Effector memory CD4-positive, alpha-beta T cell (primary cell): ENCODE measurements around the gene SORCS1.

Experiments
- DNase-seq, 3 donors: peaks; one replicate each; pipeline ENCODE4 v3.0.0-alpha.2; 2020
- H3K27ac ChIP-seq: 2 replicates; pipeline ENCODE4 v1.7.0; 2013; ENCODE audit warnings: mild to moderate bottlenecking, low read length, moderate library complexity; ENCODE audit not compliant: insufficient read depth, poor library complexity, severe bottlenecking
- H3K27me3 ChIP-seq: replicated peaks from 2 replicates; pipeline ENCODE4 v1.7.0; 2013; ENCODE audit warnings: mild to moderate bottlenecking, low read length; ENCODE audit not compliant: insufficient read depth, control insufficient read depth, poor library complexity, severe bottlenecking
- H3K36me3 ChIP-seq: 2 replicates; pipeline ENCODE4 v1.7.0; 2013; ENCODE audit warnings: mild to moderate bottlenecking, low read length, moderate library complexity; ENCODE audit not compliant: control insufficient read depth, insufficient read depth
- H3K4me1 ChIP-seq: 2 replicates; pipeline ENCODE4 v1.7.0; 2013; ENCODE audit warnings: low read length, mild to moderate bottlenecking; ENCODE audit not compliant: control insufficient read depth, insufficient read depth, poor library complexity, severe bottlenecking
- H3K4me3 ChIP-seq: 2 replicates; pipeline ENCODE4 v1.7.0; 2013; ENCODE audit warnings: low read length, low read depth, mild to moderate bottlenecking; ENCODE audit not compliant: insufficient read depth, poor library complexity, severe bottlenecking
- H3K9me3 ChIP-seq: 2 replicates; pipeline ENCODE4 v1.7.0; 2013; ENCODE audit warnings: mild to moderate bottlenecking, low read length, moderate library complexity; ENCODE audit not compliant: control insufficient read depth

SORCS1 gene

GRCh38 chr10:106637873-106638272 is 526.6 kb downstream of the SORCS1 start:
- Histone ChIP-seq H3K27me3 (no peaks in the 10 kb centered on the region), H3K36me3 (no peaks in the 10 kb centered on the region), H3K4me1 (no peaks in the 10 kb centered on the region), H3K27ac (no peak overlapping the region), H3K9me3 (no peaks in the 10 kb centered on the region), H3K4me3 (no peak overlapping the region)
- DNase-seq: no peak

- Histone ChIP-seq H3K4me3 (no peak overlapping the region), H3K36me3 (no peaks in the 10 kb centered on the region), H3K27ac (no peak overlapping the region), H3K4me1 (no peaks in the 10 kb centered on the region), H3K27me3 (no peaks in the 10 kb centered on the region), H3K9me3 (no peaks in the 10 kb centered on the region)
- no peak for DNase-seq
Observed at GRCh38 chr10:106636766-106637491, 527.6 kb downstream of the SORCS1 start.

DNA sequence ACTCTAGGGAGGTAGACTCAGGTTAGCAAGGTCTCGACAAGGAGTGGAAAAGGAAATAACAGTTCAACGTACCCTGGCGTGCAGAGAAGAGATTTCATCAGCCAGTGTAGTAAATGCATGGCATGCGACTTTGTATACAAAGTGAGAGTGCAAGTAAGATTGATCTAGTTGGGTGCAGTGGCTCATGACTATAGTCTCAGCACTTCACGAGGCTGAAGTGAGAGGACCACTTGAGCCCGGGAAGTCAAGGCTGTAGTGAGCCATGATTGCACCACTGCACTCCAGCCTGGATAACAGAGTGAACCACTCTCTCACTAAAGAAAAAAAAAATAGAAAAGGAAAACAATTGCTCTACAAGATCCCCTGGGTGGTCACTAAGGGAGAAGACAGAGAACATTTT is 528.6 kb downstream of the SORCS1 start:
- no peak for DNase-seq

GRCh38 chr10:106631016-106631702 is 533.3 kb downstream of the SORCS1 start:
- Histone ChIP-seq H3K4me3 (no peak overlapping the region), H3K4me1 (no peaks in the 10 kb centered on the region), H3K9me3 (no peaks in the 10 kb centered on the region), H3K27me3 (no peaks in the 10 kb centered on the region), H3K36me3 (no peaks in the 10 kb centered on the region), H3K27ac (no peak overlapping the region)
- no peak for DNase-seq

More for the DNA sequence above, 528.6 kb downstream of the SORCS1 start:
- Histone ChIP-seq H3K27ac (no peak overlapping the region), H3K27me3 (no peaks in the 10 kb centered on the region), H3K4me3 (no peak overlapping the region), H3K36me3 (no peaks in the 10 kb centered on the region), H3K4me1 (no peaks in the 10 kb centered on the region), H3K9me3 (no peaks in the 10 kb centered on the region)

DNA sequence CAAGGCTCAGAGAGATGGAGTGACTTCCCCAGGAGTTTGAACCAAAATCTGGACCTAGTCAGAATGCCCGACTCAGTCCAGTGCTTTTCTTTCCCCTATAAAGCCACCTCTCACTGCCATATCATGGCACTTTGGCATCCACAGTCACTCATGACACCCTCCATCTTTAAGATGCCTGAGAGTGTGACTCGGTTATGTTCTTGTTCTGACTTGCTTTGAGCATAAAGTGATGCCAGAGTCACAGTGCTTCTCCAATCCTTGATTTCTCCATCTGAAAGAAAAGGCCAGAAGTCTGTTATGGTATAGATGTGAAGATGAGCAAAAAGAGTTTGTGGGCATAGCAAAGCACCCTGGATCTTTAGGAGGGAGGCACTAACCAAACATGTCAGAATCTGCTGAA is 538.1 kb downstream of the SORCS1 start:
- Histone ChIP-seq H3K9me3 (no peaks in the 10 kb centered on the region), H3K4me1 (no peaks in the 10 kb centered on the region), H3K36me3 (no peaks in the 10 kb centered on the region), H3K27ac (no peak overlapping the region), H3K27me3 (no peaks in the 10 kb centered on the region), H3K4me3 (no peak overlapping the region)
- no peak for DNase-seq

DNA sequence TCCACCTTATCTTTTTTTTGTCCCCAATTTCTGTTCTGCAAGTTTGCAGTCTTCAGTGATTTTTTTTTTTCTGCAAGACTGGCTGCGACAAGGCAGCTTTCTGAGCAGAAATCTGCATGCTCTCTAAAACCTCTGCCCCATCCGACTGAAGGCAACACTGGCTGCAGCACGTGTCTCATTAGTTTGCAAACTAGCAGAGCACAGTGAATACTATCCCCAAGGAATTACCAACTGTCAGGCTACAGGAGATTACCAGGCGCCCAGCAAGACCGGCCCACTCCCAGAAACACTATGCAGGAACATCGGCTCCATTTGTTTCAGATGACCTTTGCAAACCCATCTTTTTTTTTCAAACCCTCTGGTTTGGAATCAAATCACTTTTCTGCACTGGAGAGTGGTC is 538.8 kb downstream of the SORCS1 start:
- no peaks in the 10 kb centered on the region for H3K36me3 ChIP-seq
- H3K27me3 ChIP-seq: no peaks in the 10 kb centered on the region
- no peaks in the 10 kb centered on the region for H3K9me3 ChIP-seq
- no peak for DNase-seq
- no peak overlapping the region for H3K4me3 ChIP-seq
- H3K4me1 ChIP-seq: no peaks in the 10 kb centered on the region
- no peak overlapping the region for H3K27ac ChIP-seq

GRCh38 chr10:106619346-106619745 is 545.2 kb downstream of the SORCS1 start:
- Histone ChIP-seq H3K27ac (no peak overlapping the region), H3K4me3 (no peak overlapping the region), H3K36me3 (no peaks in the 10 kb centered on the region), H3K27me3 (no peaks in the 10 kb centered on the region), H3K9me3 (no peaks in the 10 kb centered on the region), H3K4me1 (no peaks in the 10 kb centered on the region)
- no peak for DNase-seq

DNA sequence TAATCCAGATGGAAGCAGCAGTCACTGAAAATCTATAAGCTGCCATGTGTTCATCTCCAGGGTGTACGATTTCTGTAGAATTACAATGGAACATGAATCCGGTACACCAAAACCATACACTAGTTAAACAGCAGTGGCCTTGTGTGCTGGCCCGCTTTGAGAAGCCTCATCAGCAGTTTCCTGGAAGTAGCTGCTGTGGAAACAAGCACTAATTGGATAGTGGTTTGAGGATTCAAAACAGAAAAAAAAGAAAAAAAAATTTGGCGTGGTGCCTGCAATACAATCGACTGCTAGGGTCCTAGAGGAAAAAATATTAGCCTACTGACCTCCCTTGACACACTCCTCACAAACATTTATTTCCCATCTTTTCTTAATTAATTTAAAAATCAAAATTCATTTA is 545.9 kb downstream of the SORCS1 start:
- Histone ChIP-seq H3K27ac (no peak overlapping the region), H3K4me3 (no peak overlapping the region), H3K9me3 (no peaks in the 10 kb centered on the region), H3K36me3 (no peaks in the 10 kb centered on the region), H3K27me3 (no peaks in the 10 kb centered on the region), H3K4me1 (no peaks in the 10 kb centered on the region)
- DNase-seq: no peak

DNA sequence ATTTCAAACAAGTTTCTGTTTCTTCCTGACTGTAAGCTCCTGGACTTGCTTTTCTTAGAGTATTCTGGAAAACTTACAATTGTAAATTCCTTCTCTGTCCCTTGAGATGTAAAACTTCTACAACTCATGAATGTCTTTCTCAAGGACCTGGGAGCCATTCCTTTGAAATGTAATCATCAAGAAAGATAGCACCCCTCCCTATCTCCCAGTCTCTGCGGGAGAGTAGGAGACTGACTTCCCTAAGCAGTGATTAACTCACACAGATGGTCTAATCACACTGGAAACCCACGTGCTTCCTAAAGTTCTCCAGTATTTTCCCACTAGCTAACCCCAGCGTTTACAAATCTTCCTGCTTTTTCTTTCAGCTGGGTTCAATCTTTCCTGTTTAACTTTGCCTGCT is 549.4 kb downstream of the SORCS1 start:
- Histone ChIP-seq H3K36me3 (no peaks in the 10 kb centered on the region), H3K4me1 (no peaks in the 10 kb centered on the region), H3K27ac (no peak overlapping the region), H3K4me3 (no peak overlapping the region), H3K27me3 (no peaks in the 10 kb centered on the region), H3K9me3 (no peaks in the 10 kb centered on the region)
- DNase-seq: no peak

DNA sequence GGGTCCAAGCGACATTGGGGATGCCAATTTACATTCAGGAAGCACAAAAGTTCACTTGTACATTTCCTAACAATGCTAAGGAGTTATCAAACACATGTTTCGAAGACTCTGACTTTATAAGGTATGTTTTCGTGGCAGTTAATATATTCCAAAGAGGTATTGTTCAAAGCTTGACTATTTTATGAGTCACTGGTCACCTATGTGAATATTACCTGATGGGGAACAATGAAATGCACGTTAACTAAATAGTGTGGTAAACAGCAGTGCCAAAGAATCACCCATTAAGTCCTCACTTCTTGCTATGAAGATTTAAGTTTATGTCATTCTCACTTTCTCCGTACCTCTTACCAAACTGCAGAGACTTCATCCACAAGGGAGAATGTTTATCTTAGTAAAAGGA is 550.2 kb downstream of the SORCS1 start:
- H3K27me3 ChIP-seq: no peaks in the 10 kb centered on the region
- DNase-seq: no peak
- no peak overlapping the region for H3K4me3 ChIP-seq
- no peaks in the 10 kb centered on the region for H3K4me1 ChIP-seq
- no peaks in the 10 kb centered on the region for H3K9me3 ChIP-seq
- no peak overlapping the region for H3K27ac ChIP-seq
- no peaks in the 10 kb centered on the region for H3K36me3 ChIP-seq
